HG02884 (cell line): ENCODE data around the gene TSPAN33.
A peak's percentile ranks its signal among the peaks of the same experiment; 100 is the strongest.
"Not testable (repeated sequence)": the region's sequence is repeated elsewhere in the genome, so short reads cannot be mapped to it uniquely, and the experiment has no call there.

Experiments used
- ATAC-seq: cut with Tn5 transposase; IDR thresholded peaks from one replicate; pipeline ENCODE4 v1.9.1; 2021; ENCODE audit warnings: mild to moderate bottlenecking, moderate library complexity; ENCODE audit not compliant: unreplicated experiment

The TSPAN33 gene

DNA sequence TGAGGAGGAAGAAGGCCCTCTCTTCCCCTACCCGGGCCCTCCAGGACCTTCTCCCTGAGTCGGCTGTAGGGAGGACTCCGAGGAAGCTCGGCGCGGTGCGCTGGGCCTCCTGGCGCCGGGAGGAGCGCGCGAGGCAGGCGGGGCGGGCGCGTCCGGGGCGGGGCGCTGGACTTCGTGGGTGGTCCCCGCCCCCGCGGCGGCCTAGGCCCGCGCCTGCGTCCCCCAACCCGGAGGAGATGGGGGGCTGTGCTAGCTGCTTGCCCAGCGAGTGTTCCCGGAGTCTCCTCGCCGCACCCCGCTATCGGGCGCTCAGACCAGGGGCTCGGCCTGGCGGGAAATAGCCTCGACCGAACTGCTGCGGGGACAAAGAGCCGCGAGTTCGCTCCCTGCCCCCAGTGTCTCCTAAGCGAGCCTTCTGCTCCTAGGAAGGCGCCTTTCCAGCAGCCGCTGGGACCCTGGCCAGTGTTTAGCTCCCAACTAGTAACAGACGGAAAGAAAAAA lies 24.7 kb downstream of the TSPAN33 start:
- peak; percentile 21 for ATAC-seq

DNA sequence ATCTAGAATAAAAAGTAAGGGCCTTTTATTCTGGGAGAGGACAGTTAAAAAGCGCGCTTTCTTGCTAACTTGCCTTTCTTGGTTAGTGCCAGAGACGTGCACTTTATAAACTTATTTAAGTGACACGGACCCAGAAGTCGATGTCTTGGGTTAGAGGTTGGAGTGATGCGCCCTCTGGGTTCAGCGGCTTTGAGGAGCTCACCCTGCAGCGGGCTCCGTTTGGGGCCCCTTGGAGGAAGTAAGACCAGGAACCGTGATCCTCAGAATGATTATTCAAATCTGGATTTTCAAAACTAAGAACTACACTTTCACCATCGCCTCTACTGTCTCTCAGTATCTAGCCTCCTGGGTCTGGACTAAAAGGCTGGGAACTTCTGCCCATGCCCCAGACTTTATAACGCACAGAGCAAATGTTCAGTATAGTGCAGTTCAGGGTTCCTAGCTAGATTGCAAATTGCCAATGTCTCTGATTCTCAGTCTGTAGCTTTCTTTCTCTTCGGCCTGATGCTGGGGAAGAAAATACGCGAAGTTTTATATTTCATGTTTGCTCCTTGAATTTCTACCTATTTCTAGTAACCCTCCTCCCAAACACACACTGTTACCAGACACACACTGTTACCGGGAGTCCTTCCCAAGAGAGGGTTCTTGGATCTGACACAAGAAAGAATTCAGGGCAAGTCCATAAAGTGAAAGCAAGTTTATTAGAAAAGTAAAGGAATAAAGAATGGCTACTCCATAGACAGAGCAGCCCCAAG lies 25.4 kb downstream of the TSPAN33 start:
- peak; percentile 59 for ATAC-seq

DNA sequence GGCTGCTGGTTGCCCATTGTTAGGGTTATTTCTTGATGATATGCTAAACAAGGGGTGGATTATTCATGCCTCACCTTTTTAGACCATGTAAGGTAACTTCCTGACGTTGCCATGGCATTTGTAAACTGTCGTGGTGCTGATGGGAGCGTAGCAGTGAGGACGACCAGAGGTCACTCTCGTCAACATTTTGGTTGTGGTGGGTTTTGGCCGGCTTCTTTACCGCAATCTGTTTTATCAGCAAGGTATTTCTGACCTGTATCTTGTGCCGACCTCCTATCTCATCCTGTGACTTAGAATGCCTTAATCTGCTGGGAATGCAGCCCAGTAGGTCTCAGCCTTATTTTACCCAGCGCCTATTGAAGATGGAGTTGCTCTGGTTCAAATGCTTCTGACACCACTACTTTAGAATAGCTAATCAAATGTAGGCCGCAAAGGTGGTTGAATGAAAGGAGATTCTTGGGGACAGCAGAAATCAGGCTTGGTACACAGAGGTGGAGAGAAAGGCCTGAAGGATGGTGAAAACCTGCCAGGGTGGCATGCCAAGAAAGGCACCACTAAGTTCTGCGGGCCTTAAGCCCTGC lies 26.0 kb downstream of the TSPAN33 start:
- no peak for ATAC-seq

DNA sequence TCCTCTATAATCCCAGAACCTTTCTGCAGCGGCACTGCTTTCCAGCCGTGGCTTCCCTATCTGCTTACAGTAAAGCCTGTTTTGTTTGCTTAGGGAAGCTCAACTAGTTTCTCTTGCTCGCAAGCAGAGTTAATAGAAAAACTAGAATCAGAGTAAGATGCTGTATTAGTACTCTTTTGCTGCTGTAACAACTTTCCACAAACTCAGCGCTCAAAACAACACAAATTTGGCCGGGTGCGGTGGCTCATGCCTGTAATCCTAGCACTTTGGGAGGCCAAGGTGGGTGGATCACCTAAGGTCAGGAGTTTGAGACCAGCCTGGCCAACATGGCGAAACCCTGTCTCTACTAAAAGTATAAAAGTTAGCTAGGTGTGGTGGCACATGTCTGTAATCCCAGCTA lies 29.4 kb downstream of the TSPAN33 start:
- ATAC-seq, result not testable (repeated sequence)

DNA sequence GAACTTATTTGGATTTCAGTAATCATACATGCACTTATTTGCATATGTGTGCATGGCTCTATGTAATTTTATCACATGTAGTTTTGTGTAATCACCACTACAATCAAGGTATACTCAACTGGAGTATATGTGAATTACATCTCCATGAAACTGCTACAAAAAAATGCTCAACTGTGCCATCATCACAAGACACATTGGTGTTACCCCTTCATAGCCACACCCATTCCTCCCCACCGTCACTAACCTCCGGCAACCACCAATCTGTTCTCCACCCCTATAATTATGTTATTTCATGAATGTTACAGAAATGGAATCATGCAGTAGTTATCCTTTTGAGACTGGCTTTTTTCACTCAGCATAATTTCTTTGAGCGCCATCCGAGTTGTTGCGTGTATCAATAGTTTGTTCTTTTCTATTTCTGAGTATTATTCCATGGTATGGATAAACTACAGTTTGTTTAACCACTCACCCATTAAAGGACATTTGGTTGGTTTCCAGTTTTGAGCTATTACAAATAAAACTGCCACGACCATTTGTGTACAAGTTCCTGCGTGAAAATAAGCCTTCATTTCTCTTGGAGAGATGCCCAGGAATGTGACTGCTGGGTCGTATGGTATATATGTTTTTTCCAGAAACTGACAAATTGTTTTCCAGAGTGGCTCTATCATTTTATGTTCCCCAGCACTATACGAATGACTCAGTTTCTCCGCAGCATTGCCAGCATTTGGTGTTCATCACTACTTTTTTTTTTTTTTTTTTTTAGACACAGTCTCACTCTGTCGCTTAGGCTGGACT lies 32.6 kb downstream of the TSPAN33 start:
- no peak for ATAC-seq

DNA sequence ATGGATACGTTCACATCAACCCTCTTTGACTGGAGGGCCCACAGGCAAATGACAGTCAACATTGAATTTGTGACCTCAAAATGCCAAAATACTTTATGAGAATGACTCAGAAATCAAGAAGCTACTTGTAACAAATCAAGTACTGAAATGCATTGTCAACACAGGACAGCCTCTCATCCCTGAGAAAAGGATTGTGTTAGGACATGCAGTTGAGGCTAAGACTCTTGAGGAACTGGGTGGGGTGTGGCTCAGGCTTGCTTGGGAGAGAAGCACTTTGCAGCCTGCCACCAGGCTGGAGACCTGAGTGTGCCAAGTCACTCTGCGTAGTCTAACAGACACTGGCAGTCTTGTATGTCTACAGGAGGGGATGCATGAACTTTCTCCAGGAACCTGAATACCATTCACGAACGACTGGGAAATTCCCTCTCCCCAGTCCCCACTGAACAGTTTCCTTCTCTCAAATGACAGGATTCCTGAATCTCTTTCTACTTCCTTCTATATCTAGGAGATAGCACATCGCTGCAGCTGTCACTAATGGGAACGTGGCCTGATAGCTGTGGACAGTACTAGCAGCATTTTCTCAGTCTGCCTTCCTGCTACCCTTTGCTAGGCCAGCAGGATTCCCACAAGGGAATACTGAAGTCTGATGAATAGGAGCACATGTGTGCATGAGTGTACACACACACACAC lies 40.6 kb downstream of the TSPAN33 start:
- ATAC-seq, result no peak

DNA sequence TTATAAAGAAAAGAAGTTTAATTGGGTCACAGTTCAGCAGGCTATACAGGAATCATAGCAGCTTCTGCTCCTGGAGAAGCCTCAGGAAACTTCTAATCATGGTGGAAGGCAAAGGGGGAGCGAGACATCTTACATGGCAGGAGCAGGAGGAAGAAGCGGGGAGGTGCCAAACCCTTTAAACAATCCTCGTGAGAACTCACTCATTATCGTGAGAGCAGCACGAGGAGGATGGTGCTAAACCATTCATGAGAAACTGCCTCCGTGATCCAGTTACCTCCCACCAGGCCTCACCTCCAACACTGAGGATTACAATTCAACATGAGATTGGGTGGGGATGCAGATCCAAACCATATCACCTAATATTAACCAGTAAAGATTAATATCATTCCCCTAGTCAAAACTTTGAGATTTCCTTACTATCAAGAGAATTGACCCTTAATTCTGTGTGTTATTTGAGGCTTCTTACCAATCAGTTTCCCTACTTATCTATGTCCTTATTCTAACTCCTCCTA lies 42.3 kb downstream of the TSPAN33 start:
- no peak for ATAC-seq

DNA sequence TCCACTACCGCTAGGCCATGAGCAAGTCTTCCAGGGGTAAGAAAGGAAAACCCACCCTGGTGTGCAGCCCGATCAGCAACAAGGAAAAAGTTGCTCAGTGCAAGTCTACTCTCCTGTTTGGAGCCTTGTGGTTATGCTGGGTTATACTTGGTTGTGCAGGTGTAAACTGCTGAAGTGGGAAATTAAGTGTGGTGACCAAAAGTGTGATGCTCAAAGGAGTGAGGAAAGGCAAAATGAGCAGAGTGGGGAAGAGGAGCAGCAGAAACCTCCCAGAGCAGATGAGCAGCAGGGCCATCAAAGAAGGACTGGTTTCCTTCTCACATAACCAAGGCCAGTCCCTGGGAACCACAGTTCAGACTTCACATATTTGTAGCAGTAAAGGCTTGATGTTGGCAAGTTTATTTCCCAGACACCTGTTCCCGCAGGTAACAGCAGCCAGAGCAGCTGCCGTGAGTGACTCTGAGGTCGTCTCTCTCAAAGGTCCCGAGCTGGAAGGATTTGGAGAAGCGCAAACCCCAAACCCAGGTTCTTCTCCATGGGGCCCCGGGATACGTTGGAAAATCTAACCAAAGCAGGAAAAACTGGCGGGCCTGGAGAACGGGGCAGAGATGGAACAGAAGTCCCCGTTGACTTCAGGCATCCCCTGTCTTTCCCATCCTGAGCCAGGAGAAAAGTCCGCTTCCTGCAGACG lies 43.3 kb downstream of the TSPAN33 start:
- ATAC-seq, result no peak

DNA sequence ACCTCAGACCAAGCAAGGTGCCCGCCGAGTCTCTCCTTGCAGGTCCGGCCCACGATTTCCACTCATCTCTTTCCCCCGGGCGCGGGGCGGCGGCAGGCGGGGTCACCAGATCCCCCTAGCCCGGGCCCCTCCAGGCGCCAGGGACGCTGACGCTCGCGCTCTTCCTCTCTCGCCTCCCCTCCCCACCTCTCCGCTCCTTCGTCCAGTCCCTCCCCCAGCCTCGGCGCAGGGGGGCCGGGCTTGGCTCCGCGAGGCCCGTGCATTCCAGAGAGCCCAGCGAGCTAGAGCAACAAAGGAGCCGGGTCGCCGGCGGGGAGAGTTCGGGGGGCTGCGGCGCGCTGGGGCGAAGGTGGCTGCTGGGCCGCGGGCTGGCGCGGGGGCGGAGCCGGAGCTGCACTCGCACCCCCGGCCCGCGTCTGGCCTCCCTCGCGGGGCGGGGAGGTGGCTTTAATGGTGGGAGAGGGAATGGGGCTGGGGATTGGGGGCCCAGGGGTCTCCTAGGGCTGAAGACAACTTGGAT lies 43.9 kb downstream of the TSPAN33 start, which contains the start of gene SMO:
Gene SMO (plus strand): TSS at position 262 of the 520 bp plus-strand sequence. CDS start 519 bp downstream, outside the sequence.
- ATAC-seq, result no peak

DNA sequence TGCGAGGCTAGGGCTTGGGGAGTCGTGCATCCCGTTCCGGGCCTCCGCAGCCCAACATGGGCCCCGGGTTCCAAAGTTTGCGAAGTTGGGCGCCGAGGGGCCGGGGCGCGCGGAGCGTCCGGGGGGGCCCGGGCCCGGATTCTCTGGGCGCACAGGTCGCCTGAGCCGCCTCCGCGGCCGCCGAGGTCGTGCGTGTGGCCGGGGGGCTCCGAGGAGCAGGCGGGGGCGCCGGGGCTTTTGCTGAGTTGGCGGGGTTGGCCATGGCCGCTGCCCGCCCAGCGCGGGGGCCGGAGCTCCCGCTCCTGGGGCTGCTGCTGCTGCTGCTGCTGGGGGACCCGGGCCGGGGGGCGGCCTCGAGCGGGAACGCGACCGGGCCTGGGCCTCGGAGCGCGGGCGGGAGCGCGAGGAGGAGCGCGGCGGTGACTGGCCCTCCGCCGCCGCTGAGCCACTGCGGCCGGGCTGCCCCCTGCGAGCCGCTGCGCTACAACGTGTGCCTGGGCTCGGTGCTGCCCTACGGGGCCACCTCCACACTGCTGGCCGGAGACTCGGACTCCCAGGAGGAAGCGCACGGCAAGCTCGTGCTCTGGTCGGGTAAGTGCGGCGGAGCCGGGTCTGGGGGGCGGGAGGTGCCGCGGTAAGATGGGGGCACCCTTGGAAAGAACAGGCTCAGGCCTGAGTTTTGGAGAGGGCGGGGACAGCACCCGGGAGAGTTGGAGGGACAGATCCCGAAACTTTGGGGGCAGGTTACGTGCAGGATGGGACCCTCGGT lies 44.6 kb downstream of the TSPAN33 start:
- ATAC-seq, result no peak

DNA sequence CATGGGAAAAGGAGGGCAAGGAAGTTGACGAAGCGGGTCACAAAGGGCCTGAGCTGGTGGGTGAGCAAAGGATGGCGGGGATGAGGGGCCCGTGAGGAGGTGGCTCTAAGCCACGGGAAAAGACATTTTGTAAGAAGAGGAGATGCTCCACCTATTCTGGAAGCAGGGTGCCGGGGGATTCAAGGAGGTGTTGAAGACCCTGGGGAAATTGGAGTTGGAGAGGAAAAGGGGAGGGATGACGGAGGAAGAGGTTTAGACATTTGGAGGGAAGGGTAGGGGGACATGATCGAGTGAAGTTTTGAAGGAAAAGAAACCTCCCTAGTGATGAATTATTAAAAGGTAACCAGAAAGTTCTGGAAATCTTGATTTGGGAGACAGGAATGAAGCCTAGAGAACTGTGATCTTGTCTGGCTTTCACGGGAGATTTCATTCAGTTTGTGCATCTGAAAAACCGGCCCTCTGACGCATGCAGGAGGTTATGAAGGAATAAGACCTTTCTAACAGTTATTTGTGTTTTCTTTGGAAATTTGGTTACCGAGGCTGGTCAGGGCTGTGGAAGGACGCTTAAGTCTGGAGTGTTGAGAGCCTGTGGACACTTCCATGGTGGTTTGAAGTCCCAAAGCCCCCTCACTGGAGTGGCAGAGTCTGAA lies 45.3 kb downstream of the TSPAN33 start:
- ATAC-seq, result no peak

DNA sequence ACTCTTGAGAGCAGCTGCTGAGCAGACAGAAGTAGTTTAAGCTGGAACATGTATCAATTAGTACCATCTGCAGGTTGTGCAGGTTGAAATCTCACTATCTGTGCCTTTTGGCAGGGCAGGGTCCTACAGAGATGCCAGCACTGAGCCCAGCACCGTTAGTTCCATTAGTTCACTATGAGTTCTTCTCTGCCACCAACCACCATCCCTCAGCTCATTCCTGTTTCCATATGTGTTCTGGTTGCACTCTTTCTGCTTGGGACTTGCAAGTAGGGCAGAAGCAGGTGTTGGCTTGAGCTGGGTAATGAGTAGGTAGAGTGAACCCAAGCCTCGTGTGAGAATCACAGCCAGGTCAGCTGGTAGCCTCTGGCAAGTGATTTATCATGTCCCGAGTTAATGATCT lies 46.8 kb downstream of the TSPAN33 start:
- ATAC-seq, result no peak

DNA sequence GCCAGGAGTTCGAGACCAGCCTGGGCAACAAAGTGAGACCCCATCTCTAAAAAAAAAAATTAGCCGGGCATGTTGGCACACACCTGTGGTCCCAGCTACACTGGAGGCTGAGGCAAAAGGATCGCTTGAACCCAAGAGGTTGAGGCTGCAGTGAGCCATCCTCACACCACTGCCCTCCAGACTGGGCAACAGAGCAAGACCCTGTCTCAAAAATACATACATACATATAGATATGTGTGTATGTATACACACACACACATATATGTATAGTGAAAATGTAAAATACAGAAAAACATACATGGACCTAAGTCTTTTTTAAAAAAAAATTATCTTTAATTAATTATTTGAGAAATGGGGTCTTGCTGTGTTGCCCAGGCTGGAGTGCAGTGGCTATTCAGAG lies 49.4 kb downstream of the TSPAN33 start:
- ATAC-seq, result no peak

DNA sequence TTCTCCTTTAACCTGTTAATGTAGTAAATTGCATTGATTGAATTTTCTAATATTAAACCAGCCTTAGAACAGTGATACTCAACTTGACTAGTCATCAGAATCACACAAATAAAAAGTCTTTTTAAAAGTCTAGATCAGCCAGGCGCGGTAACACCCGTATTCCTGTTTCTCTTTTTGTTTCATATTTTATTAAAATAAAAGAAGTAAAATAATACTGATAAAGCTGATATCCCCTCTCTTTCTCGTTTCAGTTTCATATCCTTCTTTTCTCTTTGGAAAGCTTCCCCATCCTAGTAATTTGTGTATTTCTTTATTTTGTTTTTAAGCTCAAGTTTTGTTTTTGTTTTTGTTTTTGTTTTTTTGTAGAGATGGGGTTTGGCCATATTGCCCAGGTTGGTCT lies 53.3 kb downstream of the TSPAN33 start:
- no peak for ATAC-seq

DNA sequence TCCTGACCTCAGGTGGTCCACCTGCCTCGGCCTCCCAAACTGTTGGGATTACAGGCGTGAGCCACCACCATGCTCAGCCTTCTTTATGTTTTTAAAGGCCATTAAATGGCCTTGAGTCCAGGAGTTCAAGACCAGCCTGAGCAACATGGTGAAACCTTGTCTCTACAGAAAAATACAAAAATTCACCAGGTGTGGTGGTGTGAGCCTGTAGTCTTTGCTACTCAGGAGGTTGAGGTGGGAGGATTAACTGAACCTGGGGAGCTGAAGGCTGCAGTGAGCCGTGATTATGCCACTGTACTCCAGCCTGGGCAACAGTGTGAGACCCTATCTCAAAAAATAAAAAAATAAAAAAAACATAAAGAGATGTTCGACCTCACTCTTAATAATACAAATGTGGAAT lies 54.9 kb downstream of the TSPAN33 start:
- ATAC-seq, result no peak

DNA sequence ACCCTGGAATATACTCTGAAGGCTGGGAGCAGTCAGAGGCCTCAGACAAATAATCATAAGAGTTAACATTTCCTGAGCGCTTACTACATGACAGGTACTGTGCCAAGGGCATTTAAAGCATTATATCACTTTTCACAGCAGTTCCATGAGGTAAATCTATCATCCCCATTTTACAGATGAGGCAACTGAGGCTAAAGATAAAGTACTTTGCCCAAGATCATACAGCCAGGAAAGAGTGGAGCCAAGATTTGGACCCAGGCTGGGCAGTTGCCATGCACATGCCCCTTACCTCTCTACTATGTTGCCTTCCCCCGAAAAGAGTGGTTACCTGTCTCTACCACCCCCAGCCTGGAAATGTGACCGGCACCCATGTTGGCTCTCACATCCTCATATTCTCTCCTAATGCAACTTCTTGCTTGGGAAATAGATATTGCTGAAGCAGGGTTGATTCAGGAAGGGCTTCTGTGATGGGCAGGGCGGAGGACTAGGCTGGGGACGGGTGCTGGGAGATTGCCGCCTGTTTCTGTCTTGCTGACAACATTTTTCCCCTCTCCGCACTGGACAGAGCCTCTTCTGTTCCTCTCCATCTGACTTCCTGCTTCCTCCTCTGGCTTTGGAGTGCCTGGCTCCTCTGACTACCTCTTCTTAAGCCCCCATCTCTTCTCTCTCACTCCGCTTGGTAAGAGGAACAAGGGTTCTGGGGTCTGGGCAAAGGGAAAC lies 57.7 kb downstream of the TSPAN33 start:
- no peak for ATAC-seq

DNA sequence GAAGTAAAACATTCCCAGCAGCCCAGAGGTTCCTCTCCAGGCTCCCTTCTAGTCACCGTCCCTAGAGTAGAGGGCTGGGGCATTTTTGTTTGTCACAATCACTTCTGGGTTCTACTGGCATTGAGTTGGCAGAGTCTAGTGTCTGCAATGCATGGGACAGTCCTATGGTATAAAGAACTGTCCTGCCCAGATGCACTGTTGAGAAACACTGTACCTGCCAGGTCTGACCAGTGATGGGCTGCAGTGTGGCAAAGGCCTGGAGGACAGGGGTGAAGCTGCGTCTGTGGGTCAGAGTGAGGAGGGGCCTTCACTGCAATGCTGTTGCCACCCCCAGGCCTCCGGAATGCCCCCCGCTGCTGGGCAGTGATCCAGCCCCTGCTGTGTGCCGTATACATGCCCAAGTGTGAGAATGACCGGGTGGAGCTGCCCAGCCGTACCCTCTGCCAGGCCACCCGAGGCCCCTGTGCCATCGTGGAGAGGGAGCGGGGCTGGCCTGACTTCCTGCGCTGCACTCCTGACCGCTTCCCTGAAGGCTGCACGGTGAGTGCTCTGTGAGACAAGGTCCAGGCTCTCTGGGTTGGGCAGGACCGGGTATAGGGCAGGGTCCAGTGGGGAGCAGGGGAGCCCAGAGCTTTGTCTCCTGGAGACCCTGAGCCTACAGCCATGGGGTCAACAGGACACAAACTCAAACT lies 58.7 kb downstream of the TSPAN33 start:
- no peak for ATAC-seq
